Naive B cell (primary cell): ENCODE data around the gene ZNF396. TPM values are rescaled to one million over a fixed set of nuclear protein-coding genes. Genes with fewer than 3 reads are reported as not detected.
A peak's percentile ranks its signal among the peaks of the same experiment; 100 is the strongest.

Experiments used
- ATAC-seq, 2 donors: fragments of 150-1000 bp; cut with Tn5 transposase; 2 replicates each; pipeline ENCODE4 v1.10.0; 2021; ENCODE audit warnings: low read depth in 2 of 2, mild to moderate bottlenecking in 2 of 2, moderate library complexity in 2 of 2
- DNase-seq: peaks from one replicate; pipeline ENCODE4 v3.0.0; 2022
- H3K27ac Mint-ChIP-seq, 6 donors: one replicate each; pipeline ENCODE4 v1.8.0; 2020 to 2022; ENCODE audit warnings: mild to moderate bottlenecking in 6 of 6, mixed read lengths in 6 of 6, moderate library complexity in 5 of 6, inconsistent platforms in 2 of 6
- H3K27me3 Mint-ChIP-seq, 3 donors: one replicate each; pipeline ENCODE4 v1.8.0; 2021 to 2022; ENCODE audit warnings: mixed read lengths in 3 of 3, mild to moderate bottlenecking in 1 of 3
- H3K36me3 Mint-ChIP-seq, 2 donors: one replicate each; pipeline ENCODE4 v1.8.0; 2020 to 2022; ENCODE audit warnings: mixed read lengths in 2 of 2, inconsistent platforms in 1 of 2, mild to moderate bottlenecking in 1 of 2
- H3K4me1 Mint-ChIP-seq, 3 donors: one replicate each; pipeline ENCODE4 v1.8.0; 2020 to 2022; ENCODE audit warnings: mixed read lengths in 3 of 3, inconsistent platforms in 1 of 3, mild to moderate bottlenecking in 1 of 3, moderate library complexity in 1 of 3
- H3K4me3 Mint-ChIP-seq, 8 donors: one replicate each; pipeline ENCODE4 v1.8.0; 2020 to 2022; ENCODE audit warnings: mild to moderate bottlenecking in 8 of 8, mixed read lengths in 8 of 8, moderate library complexity in 8 of 8, inconsistent platforms in 2 of 8
- H3K9me3 Mint-ChIP-seq, 7 donors: one replicate each; pipeline ENCODE4 v1.8.0; 2020 to 2022; ENCODE audit warnings: mixed read lengths in 7 of 7, mild to moderate bottlenecking in 5 of 7, inconsistent platforms in 2 of 7, moderate library complexity in 1 of 7
- polyA plus RNA-seq, 6 donors: library from polyadenylated mRNA; unstranded; fragments of 300-500 nt; fragmentation: Illumina TruSeq; gene quantifications; one replicate each; pipeline ENCODE4 v1.2.3, GENCODE V29; 2021; ENCODE audit warnings: low read depth in 6 of 6

Gene ZNF396
- polyA plus RNA-seq, 6 donors from 2014 or later = 0.21 to 0.90 (median 0.66) TPM; not detected in 2

- H3K4me1 Mint-ChIP-seq = peaks cover 26 to 41% (median 37%) of the 10 kb centered on the region in 3 donors
- no peak overlapping the region for H3K4me3 Mint-ChIP-seq
- H3K27ac Mint-ChIP-seq = no peak overlapping the region
- DNase-seq (peak; percentile 61), ATAC-seq (peak; percentile 50 to 65)
- H3K27me3 Mint-ChIP-seq = no peaks in the 10 kb centered on the region
- H3K9me3 Mint-ChIP-seq = peaks cover 0 to 5% (median 0%) of the 10 kb centered on the region in 7 donors
- no peaks in the 10 kb centered on the region for H3K36me3 Mint-ChIP-seq
These were observed 30.8 kb upstream of the ZNF396 start for GRCh38 chr18:35407871-35408481.

DNA sequence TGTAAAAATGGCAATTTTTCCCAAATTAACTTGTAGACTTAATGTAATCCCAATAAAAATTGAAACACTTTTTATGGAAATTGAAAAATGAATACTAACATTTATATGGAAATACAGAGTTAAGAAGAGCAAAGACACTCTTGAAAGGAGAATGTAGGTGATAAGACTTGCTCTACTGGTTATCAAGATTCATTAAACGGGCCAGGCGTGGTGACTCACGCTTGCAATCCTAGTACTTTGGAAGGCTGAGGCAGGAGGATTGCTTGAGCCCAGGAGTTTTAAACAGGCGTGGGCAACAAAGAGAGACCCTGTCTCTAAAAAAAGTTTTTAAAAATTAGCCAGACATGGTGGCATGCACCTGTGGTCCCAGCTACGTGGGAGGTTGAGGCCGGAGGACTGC is 29.5 kb upstream of the ZNF396 start:
- ATAC-seq = no peak
- Mint-ChIP-seq H3K27ac (no peak overlapping the region), H3K4me3 (no peak overlapping the region), H3K36me3 (no peaks in the 10 kb centered on the region), H3K4me1 (peaks cover 17 to 27% (median 26%) of the 10 kb centered on the region in 3 donors), H3K27me3 (peaks cover 0 to 3% (median 0%) of the 10 kb centered on the region in 3 donors), H3K9me3 (peaks cover 0 to 5% (median 0%) of the 10 kb centered on the region in 7 donors)
- no peak for DNase-seq

DNA sequence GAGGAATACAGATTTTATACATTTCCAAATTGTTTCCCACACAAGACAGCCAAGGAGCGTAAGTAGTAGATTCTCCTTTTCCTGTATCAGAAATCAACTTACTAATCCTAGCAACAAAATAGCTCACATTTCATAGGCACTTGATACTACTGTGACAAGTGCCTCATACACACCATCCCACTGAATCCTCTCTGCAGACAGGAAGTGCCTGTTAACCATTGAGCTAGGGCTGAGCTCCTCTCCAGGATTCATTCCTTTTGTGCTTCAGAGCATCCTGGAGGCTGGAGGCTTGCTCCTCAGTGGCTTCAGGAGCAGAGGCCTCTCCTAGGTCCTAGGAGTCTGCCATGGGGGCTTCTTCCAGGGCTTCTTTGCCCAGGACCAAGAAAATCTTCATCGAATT is 20.8 kb upstream of the ZNF396 start:
- no peak for ATAC-seq
- H3K4me1 Mint-ChIP-seq = peaks cover 0 to 4% (median 0%) of the 10 kb centered on the region in 3 donors
- peaks cover 3 to 8% (median 6%) of the 10 kb centered on the region in 3 donors for H3K27me3 Mint-ChIP-seq
- H3K36me3 Mint-ChIP-seq = no peaks in the 10 kb centered on the region
- H3K9me3 Mint-ChIP-seq = no peaks in the 10 kb centered on the region
- no peak overlapping the region for H3K4me3 Mint-ChIP-seq
- H3K27ac Mint-ChIP-seq = no peak overlapping the region
- DNase-seq = no peak

- DNase-seq (no peak), ATAC-seq (no peak)
- Mint-ChIP-seq H3K27ac (no peak overlapping the region), H3K4me1 (no peaks in the 10 kb centered on the region), H3K9me3 (peaks cover 0 to 5% (median 0%) of the 10 kb centered on the region in 7 donors), H3K4me3 (no peak overlapping the region), H3K36me3 (no peaks in the 10 kb centered on the region), H3K27me3 (peaks cover under 1 to 23% (median 10%) of the 10 kb centered on the region in 3 donors)
These were observed 16.6 kb upstream of the ZNF396 start for GRCh38 chr18:35393716-35394115.

- no peak overlapping the region for H3K4me3 Mint-ChIP-seq
- H3K9me3 Mint-ChIP-seq = peaks cover 0 to 5% (median 0%) of the 10 kb centered on the region in 7 donors
- no peak overlapping the region for H3K27ac Mint-ChIP-seq
- ATAC-seq (no peak), DNase-seq (no peak)
- H3K36me3 Mint-ChIP-seq = no peaks in the 10 kb centered on the region
- peaks cover 0 to 1% (median 1%) of the 10 kb centered on the region in 3 donors for H3K4me1 Mint-ChIP-seq
- peaks cover 5 to 24% (median 23%) of the 10 kb centered on the region in 3 donors for H3K27me3 Mint-ChIP-seq
These were observed 15.2 kb upstream of the ZNF396 start for GRCh38 chr18:35392375-35392774.

DNA sequence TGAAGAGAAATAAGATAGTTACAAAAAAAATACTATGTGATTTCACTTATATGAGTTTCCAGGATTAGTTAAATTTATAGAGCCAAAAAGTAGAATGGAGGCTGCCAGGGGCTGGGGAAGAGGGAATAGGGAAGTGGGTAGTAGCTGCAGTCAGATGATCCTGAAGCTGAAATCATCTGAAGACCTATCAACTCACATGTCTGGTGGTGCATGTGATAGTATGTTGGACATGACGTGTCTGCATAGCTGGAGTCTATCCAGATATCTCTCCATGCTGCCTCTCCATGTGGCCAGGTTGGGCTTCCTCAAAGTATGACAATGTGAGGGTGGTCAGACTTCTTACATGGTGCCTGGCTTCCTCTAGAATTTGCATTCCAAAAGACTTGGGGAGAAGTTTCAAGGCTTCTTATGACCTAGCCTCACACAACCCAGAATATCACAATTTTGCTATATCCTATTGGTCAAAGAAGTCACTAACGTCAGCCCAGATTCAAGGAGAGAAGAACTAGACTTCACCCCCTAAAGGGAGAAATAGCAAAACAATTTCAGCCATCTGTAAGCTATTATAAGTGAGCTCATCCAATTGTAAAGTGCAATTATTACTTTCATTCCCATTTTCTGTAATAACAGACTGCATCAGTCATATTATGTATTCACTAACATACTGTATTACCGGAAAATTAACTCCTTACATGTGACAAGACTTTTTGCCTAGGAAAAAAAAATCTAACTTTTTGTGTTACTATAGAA is 14.0 kb upstream of the ZNF396 start:
- peaks cover 4 to 12% (median 8%) of the 10 kb centered on the region in 3 donors for H3K4me1 Mint-ChIP-seq
- H3K27me3 Mint-ChIP-seq = peaks cover 10 to 29% (median 29%) of the 10 kb centered on the region in 3 donors
- no peaks in the 10 kb centered on the region for H3K36me3 Mint-ChIP-seq
- H3K27ac Mint-ChIP-seq = no peak overlapping the region
- DNase-seq = no peak
- H3K4me3 Mint-ChIP-seq = no peak overlapping the region
- H3K9me3 Mint-ChIP-seq = peaks cover 0 to 5% (median 0%) of the 10 kb centered on the region in 7 donors
- peak; percentile 54 to 62 for ATAC-seq

DNA sequence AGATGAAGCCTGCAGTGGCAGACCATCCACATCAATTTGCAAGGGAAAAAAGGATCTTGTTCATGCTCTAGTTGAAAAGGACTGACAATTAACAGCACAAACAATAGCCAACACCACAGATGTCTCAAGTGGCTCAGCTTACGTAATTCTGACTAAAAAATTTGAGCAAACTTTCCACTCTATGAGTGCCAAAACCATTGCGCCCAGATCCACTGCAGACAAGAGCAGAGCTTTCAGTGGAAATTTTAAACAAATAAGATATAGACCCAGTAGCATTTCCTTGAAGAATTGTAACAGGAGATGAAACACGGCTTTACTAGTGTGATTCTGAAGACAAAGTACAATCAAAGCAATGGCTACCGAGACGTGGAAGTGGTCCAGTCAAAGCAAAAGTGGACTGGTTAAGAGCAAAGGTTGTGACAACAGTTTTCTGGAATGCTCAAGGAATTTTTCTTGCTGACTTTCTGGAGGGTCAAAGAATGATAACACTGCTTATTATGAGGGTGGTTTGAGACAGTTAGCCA is 12.0 kb upstream of the ZNF396 start:
- Mint-ChIP-seq H3K27ac (no peak overlapping the region), H3K36me3 (no peaks in the 10 kb centered on the region), H3K4me3 (no peak overlapping the region), H3K4me1 (peaks cover 4 to 12% (median 8%) of the 10 kb centered on the region in 3 donors), H3K27me3 (peaks cover 15 to 37% (median 33%) of the 10 kb centered on the region in 3 donors), H3K9me3 (peaks cover 0 to 5% (median 0%) of the 10 kb centered on the region in 7 donors)
- no peak for ATAC-seq
- no peak for DNase-seq

DNA sequence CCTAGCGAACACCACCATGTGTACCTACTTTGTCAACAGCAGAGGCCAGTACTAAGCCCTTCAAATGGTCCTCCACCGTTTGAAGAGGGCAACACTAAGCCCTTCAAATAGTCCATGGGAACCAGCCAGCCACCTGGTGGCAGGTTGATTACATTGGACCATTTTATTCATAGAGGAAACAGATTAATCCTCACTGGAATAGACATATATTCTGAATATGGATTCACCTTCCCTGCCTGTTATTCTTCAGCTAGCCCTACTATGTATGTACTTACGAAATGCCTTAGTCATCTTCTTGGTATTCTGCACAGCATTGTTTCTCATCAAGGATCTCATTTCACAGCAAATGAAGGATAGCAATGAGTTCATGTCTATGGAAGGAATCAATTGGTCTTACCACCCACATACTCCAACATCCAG is 10.0 kb upstream of the ZNF396 start:
- Mint-ChIP-seq H3K36me3 (no peaks in the 10 kb centered on the region), H3K27ac (peak overlapping the region in 2 of 6 donors; percentile 6 to 20), H3K9me3 (no peaks in the 10 kb centered on the region), H3K4me1 (peaks cover 4 to 12% (median 8%) of the 10 kb centered on the region in 3 donors), H3K4me3 (no peak overlapping the region), H3K27me3 (peaks cover 18 to 42% (median 36%) of the 10 kb centered on the region in 3 donors)
- DNase-seq = no peak
- peak; percentile 38 to 46 for ATAC-seq

- Mint-ChIP-seq H3K36me3 (no peaks in the 10 kb centered on the region), H3K27me3 (peaks cover 18 to 42% (median 36%) of the 10 kb centered on the region in 3 donors), H3K9me3 (no peaks in the 10 kb centered on the region), H3K4me1 (peaks cover 4 to 12% (median 8%) of the 10 kb centered on the region in 3 donors), H3K4me3 (no peak overlapping the region), H3K27ac (peak overlapping the region in 1 of 6 donors; percentile 45)
- ATAC-seq (peak; percentile 80 to 86), DNase-seq (peak; percentile 62)
These were observed 9.5 kb upstream of the ZNF396 start for GRCh38 chr18:35386600-35387100.

DNA sequence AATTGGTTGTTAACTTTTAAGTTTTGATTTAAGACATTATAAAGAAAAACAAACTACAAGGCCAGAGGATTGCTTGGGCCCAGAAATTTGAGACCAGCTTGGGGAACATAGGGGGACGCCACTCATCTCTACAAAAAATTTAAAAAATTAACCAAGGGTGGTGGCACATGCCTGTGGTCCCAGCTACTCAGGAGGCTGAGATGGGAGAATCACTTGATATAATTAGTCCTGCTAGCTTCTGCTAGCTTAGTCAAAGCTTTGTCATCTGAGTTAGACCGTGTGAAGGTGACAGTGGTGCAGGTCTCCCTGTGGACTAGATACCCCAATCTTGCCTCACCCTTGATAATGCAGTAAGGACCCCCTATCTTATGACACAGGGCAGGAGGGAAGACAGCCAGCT is 6.0 kb upstream of the ZNF396 start:
- Mint-ChIP-seq H3K27ac (no peak overlapping the region), H3K4me3 (no peak overlapping the region), H3K4me1 (peaks cover 4 to 12% (median 8%) of the 10 kb centered on the region in 3 donors), H3K27me3 (peaks cover 12 to 26% (median 26%) of the 10 kb centered on the region in 3 donors), H3K9me3 (no peaks in the 10 kb centered on the region), H3K36me3 (no peaks in the 10 kb centered on the region)
- ATAC-seq (no peak), DNase-seq (no peak)

DNA sequence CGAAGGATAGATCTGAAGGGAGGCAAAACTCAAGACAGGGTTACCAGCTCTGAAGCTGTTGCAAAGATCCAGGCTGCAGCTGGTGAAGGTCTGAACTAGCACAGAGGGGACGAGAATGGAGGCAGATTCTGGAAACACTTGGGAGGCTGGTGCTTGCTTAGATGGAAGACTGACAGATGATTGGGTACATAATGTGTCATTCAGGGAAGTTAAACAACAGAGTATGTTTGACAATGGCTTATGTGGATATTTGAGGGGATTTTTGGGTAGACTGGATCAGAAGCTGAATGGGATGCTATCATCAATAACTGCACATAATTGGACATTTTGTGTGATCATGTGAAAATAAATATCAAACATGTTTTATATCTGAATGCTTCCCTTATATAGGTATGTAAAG is 2.3 kb upstream of the ZNF396 start:
- peak overlapping the region in 1 of 6 donors; percentile 6 for H3K27ac Mint-ChIP-seq
- H3K27me3 Mint-ChIP-seq = peaks cover 5 to 8% (median 5%) of the 10 kb centered on the region in 3 donors
- DNase-seq (no peak), ATAC-seq (no peak)
- H3K4me1 Mint-ChIP-seq = peaks cover 7 to 13% (median 11%) of the 10 kb centered on the region in 3 donors
- H3K9me3 Mint-ChIP-seq = no peaks in the 10 kb centered on the region
- H3K4me3 Mint-ChIP-seq = peak overlapping the region in 1 of 8 donors; percentile 60
- H3K36me3 Mint-ChIP-seq = no peaks in the 10 kb centered on the region

GRCh38 chr18:35378574-35378896 is 1.4 kb upstream of the ZNF396 start:
- no peaks in the 10 kb centered on the region for H3K9me3 Mint-ChIP-seq
- ATAC-seq (no peak), DNase-seq (no peak)
- no peaks in the 10 kb centered on the region for H3K27me3 Mint-ChIP-seq
- peak overlapping the region in 3 of 8 donors; percentile 32 to 94 (median 75) for H3K4me3 Mint-ChIP-seq
- H3K27ac Mint-ChIP-seq = no peak overlapping the region
- no peaks in the 10 kb centered on the region for H3K36me3 Mint-ChIP-seq
- peaks cover 7 to 13% (median 11%) of the 10 kb centered on the region in 3 donors for H3K4me1 Mint-ChIP-seq

- no peak for ATAC-seq
These were observed 887 bp upstream of the ZNF396 start for GRCh38 chr18:35377875-35378573.

More at GRCh38 chr18:35377875-35378573, 887 bp upstream of the ZNF396 start:
- H3K9me3 Mint-ChIP-seq = no peaks in the 10 kb centered on the region
- H3K4me3 Mint-ChIP-seq = peak overlapping the region; percentile 74 to 95 (median 88)
- H3K27me3 Mint-ChIP-seq = no peaks in the 10 kb centered on the region
- H3K27ac Mint-ChIP-seq = peak overlapping the region in 1 of 6 donors; percentile 39
- H3K4me1 Mint-ChIP-seq = peaks cover 7 to 13% (median 11%) of the 10 kb centered on the region in 3 donors
- no peaks in the 10 kb centered on the region for H3K36me3 Mint-ChIP-seq
- DNase-seq = no peak
